A549 (cell line): Measurements from ENCODE around the gene CTNNA3.

Experiments
- CBX2 ChIP-seq: fragments of 200-600 bp; sonication (generic); IDR thresholded peaks from 2 replicates; pipeline ENCODE4 v1.6.1; 2016; ENCODE audit warnings: low read depth, mild to moderate bottlenecking, borderline replicate concordance
- CHD2 ChIP-seq: fragments of 150-350 bp; IDR thresholded peaks from 2 replicates; pipeline ENCODE4 v1.6.1; 2014; ENCODE audit warnings: low read length; ENCODE audit not compliant: partially characterized antibody
- CHD4 ChIP-seq: fragments of 200-600 bp; sonication (generic); IDR thresholded peaks from 2 replicates; pipeline ENCODE4 v1.6.1; 2016; ENCODE audit warnings: antibody characterized with exemption, mild to moderate bottlenecking, borderline replicate concordance
- CTCF ChIP-seq: fragments of >200 bp; sonication (Bioruptor Twin); formaldehyde crosslinking; IDR thresholded peaks from 3 replicates; pipeline ENCODE4 v1.5.1; 2016
- EHMT2 ChIP-seq: fragments of 200-600 bp; sonication (generic); IDR thresholded peaks from 2 replicates; pipeline ENCODE4 v1.6.1; 2016; ENCODE audit warnings: antibody characterized with exemption, low read depth, mild to moderate bottlenecking, moderate library complexity
- MAZ ChIP-seq: fragments of 150-350 bp; IDR thresholded peaks from 2 replicates; pipeline ENCODE4 v1.6.1; 2014; ENCODE audit warnings: antibody characterized with exemption, low read depth, low read length, borderline replicate concordance
- MYC ChIP-seq: IDR thresholded peaks from 2 replicates; pipeline ENCODE4 v1.6.1; 2012; ENCODE audit warnings: mild to moderate bottlenecking, inconsistent platforms, low read length, improper control_type of control experiment, borderline replicate concordance
- POLR2A ChIP-seq: IDR thresholded peaks from 2 replicates; pipeline ENCODE4 v1.6.1; 2012; ENCODE audit warnings: mild to moderate bottlenecking, low read length
- USF2 ChIP-seq: fragments of 450-650 bp; IDR thresholded peaks from 2 replicates; pipeline ENCODE4 v1.6.1; 2014; ENCODE audit warnings: antibody characterized with exemption

GRCh38 chr10:66505003-66505657 lies 1190.9 kb downstream of the CTNNA3 start:
- no peak for TF ChIP-seq CTCF
- TF ChIP-seq POLR2A: no peak
- no peak for TF ChIP-seq CHD2
- TF ChIP-seq CHD4: no peak
- TF ChIP-seq MYC: no peak
- no peak for TF ChIP-seq USF2
- no peak for TF ChIP-seq MAZ
- no peak for TF ChIP-seq EHMT2
- no peak for TF ChIP-seq CBX2
